Breast epithelium (tissue), 4 donors: ENCODE results near the gene CPT1C. TPM values are rescaled to one million over a fixed set of nuclear protein-coding genes. Genes with fewer than 3 reads are reported as not detected.

Experiments used
- DNase-seq, 2 donors: peaks; one replicate each; pipeline ENCODE4 v3.0.0-alpha.2; 2019; ENCODE audit warnings: low spot score in 2 of 2
- H3K27ac ChIP-seq, 2 donors: fragments of 200-600 bp; sonication (generic) in 1 of 2; one replicate each; pipeline ENCODE4 v1.5.1; 2016 to 2019; ENCODE audit warnings: mild to moderate bottlenecking in 1 of 2
- H3K27me3 ChIP-seq, 2 donors: fragments of 200-600 bp; sonication (generic) in 1 of 2; one replicate each; pipeline versions ENCODE4 v1.5.1 to v1.6.0; 2017 to 2019; ENCODE audit warnings: control low read depth in 1 of 2, mild to moderate bottlenecking in 1 of 2
- H3K36me3 ChIP-seq: fragments of 200-600 bp; one replicate; pipeline ENCODE4 v1.5.1; 2019
- H3K4me1 ChIP-seq, 2 donors: fragments of 200-600 bp; sonication (generic); one replicate each; pipeline ENCODE4 v1.5.1; 2016 to 2019; ENCODE audit warnings: control low read depth in 1 of 2
- H3K4me3 ChIP-seq, 3 donors: fragments of 200-600 bp; sonication (generic); 1 replicate in 2 of 3; 2 replicates in 1 of 3; pipeline ENCODE4 v1.5.1; 2016 to 2019; ENCODE audit warnings: mild to moderate bottlenecking in 3 of 3, moderate library complexity in 2 of 3
- H3K9me3 ChIP-seq, 2 donors: fragments of 200-600 bp; sonication (generic) in 1 of 2; one replicate each; pipeline ENCODE4 v1.5.1; 2016 to 2019; ENCODE audit warnings: control low read depth in 1 of 2
- POLR2A ChIP-seq: fragments of 450-650 bp; IDR thresholded peaks from one replicate; pipeline ENCODE4 v1.6.1; 2016; ENCODE audit warnings: antibody characterized with exemption, mild to moderate bottlenecking, moderate library complexity
- POLR2AphosphoS5 ChIP-seq, 3 donors: sonication (generic); formaldehyde crosslinking; IDR thresholded peaks; one replicate each; pipeline ENCODE4 v1.6.1; 2017; ENCODE audit warnings: antibody characterized with exemption in 3 of 3
- intact Hi-C: fragments of 100-400 bp; cut with DNase I; formaldehyde crosslinking; loops from one replicate; pipeline ENCODE4 v1.15.1; 2023; ENCODE audit warnings: low total_unique reads
- total RNA-seq, 3 donors: library from RNA; depleted of rRNA; stranded (reverse); fragments of >200 nt; gene quantifications; one replicate each; pipeline ENCODE4 v1.1.0, GENCODE V29; 2016
- TF ChIP-seq, protein P1 (sequence below), 3 donors: fragments of 450-650 bp; IDR thresholded peaks; one replicate each; pipeline ENCODE4 v1.5.1; 2016 to 2017; ENCODE audit warnings: antibody characterized with exemption in 3 of 3, mild to moderate bottlenecking in 3 of 3, moderate library complexity in 3 of 3

Gene CPT1C
- total RNA-seq, 3 donors from 2014 or later: 0.80 to 14.4 (median 2.8) TPM

DNA sequence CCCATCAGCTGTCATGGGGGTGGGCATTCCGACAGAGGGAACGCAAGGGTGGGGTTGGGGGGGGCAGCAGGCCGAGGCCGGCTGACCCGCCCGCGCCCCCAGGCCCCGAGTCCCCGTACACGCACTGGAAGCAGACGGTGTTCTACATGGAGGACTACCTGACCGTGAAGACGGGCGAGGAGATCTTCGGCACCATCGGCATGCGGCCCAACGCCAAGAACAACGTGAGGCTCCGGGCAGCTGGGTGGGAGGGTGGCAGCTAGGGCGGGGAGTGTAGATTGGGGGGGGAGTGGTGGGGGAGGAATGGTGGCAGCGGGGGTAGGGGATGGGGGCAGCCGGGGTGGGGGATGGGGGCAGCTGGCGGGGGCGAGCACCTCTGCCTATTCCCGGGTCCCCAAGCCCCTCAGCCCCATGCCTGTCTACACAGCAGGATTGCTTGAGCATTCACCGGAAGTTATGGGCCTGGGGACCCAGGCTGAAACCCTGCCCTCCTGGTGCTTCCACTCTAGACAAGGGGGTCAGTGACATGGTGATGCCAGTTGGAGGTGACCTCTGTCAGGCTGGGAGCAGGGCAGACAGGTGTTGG lies 4.3 kb upstream of the CPT1C start:
- H3K4me3 ChIP-seq: no peak overlapping the region

DNA sequence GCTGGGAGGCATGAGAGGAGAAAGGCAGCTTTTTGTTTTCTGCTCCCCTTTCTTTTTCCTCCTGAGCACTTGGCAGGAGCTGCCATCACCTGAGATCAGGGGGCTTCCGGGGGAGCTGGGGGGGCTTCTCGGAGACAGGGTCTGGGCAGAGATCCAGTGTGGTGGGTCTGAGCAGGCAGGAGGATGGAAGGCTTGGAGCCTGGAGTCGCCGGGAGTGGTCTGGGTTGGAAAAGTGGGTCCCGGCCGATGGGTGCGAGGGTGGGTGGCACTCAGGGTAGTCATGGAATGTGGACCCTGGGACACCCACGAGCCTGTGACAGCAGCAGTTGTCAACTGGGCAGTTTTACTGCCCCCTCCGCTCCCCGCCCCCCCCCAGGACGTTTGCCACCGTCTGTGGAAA lies 3.8 kb upstream of the CPT1C start:
- Histone ChIP-seq H3K4me3 (no peak overlapping the region), H3K27ac (peak overlapping the region in 1 of 2 donors; percentile 12), H3K9me3 (no peaks in the 10 kb centered on the region), H3K36me3 (no peaks in the 10 kb centered on the region), H3K27me3 (no peaks in the 10 kb centered on the region), H3K4me1 (peaks cover 0 to 6% of the 10 kb centered on the region in 2 donors)
- intact Hi-C loops: no loop called here
- TF ChIP-seq, protein P1, sequence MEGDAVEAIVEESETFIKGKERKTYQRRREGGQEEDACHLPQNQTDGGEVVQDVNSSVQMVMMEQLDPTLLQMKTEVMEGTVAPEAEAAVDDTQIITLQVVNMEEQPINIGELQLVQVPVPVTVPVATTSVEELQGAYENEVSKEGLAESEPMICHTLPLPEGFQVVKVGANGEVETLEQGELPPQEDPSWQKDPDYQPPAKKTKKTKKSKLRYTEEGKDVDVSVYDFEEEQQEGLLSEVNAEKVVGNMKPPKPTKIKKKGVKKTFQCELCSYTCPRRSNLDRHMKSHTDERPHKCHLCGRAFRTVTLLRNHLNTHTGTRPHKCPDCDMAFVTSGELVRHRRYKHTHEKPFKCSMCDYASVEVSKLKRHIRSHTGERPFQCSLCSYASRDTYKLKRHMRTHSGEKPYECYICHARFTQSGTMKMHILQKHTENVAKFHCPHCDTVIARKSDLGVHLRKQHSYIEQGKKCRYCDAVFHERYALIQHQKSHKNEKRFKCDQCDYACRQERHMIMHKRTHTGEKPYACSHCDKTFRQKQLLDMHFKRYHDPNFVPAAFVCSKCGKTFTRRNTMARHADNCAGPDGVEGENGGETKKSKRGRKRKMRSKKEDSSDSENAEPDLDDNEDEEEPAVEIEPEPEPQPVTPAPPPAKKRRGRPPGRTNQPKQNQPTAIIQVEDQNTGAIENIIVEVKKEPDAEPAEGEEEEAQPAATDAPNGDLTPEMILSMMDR (IDR thresholded peaks at IDR 0.05): no peak
- TF ChIP-seq POLR2AphosphoS5 (IDR thresholded peaks at IDR 0.05) (no peak), POLR2A (no peak)
- no peak for DNase-seq

More for the DNA sequence above, 4.3 kb upstream of the CPT1C start:
- intact Hi-C loops: no loop called here
- H3K27me3 ChIP-seq: no peaks in the 10 kb centered on the region
- H3K36me3 ChIP-seq: no peaks in the 10 kb centered on the region
- no peak for DNase-seq
- H3K4me1 ChIP-seq: peaks cover 0 to 6% of the 10 kb centered on the region in 2 donors
- no peak overlapping the region for H3K27ac ChIP-seq
- no peaks in the 10 kb centered on the region for H3K9me3 ChIP-seq
- TF ChIP-seq, protein P1 (IDR thresholded peaks at IDR 0.05): no peak
- TF ChIP-seq POLR2AphosphoS5 (IDR thresholded peaks at IDR 0.05) (no peak), POLR2A (no peak)

DNA sequence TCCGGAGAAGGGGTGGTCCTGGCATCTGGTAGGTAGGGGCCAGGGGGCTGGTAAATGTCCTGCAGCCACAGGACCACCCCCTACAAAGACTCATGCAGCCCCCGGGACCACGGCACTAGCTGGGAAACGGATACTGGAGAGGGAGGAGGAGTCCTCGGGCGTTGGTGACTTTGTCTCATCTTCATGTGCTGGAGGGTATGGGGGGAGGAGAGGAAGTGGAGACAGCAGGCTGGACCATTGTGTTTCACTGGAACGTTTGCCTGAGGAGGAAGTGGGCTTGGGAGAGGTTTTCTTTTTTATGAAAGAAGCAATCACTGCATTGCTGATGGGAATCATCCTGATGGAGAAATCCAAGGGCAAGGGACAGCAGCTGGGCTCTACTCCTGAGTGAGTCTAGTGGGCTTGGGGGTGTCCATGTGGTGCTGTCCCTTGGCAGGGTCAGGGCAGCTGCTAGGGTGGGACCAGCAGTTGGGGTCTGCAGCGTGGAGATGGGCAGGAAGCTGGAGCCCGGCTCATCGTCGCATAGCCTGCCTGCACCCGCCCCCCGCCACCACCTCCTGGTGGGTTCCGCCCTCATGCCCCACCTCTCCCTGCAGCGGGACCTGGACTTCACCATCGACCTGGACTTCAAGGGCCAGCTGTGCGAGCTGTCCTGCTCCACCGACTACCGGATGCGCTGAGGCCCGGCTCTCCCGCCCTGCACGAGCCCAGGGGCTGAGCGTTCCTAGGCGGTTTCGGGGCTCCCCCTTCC lies 3.2 kb upstream of the CPT1C start:
- H3K4me3 ChIP-seq: peak overlapping the region in 1 of 3 donors; percentile 4
- peaks cover 0 to 6% of the 10 kb centered on the region in 2 donors for H3K4me1 ChIP-seq
- DNase-seq: no peak
- TF ChIP-seq POLR2A (no peak), POLR2AphosphoS5 (IDR thresholded peaks at IDR 0.05) (no peak)
- TF ChIP-seq, protein P1 (IDR thresholded peaks at IDR 0.05): no peak
- intact Hi-C loops: no loop called here
- peak overlapping the region in 1 of 2 donors; percentile 20 for H3K27ac ChIP-seq
- no peaks in the 10 kb centered on the region for H3K27me3 ChIP-seq
- H3K36me3 ChIP-seq: no peaks in the 10 kb centered on the region
- H3K9me3 ChIP-seq: no peaks in the 10 kb centered on the region

DNA sequence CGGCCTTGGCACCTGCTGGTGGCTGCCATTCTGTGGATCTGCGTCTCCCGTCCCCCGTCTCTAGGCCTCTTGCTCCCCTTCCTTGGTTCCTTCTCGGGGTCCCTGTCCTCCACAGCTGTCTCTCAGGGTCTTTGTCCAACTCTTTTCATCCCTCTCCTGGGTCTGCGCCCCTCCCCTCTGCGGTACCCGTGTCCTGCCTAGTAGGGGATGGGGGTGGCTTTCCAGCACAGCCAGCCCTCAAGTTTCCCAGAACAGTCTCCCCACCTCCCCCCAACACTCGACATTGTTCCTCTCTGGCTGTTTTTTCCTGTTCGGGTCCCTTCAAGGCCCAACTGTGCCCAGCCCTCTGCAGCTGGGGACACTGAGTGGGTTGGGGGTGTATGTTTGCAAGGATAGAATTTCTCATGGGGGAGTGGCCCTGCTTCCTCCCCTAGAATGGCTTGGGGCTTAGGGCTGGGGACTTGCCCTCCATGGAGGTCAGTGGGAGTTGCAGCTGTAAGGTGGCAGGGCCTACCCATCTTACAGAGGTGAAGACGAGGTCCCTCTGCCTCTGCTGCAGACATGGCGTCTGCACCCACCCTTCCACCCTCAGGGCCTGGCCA lies 2.3 kb upstream of the CPT1C start:
- Histone ChIP-seq H3K9me3 (no peaks in the 10 kb centered on the region), H3K4me3 (peak overlapping the region in 2 of 3 donors; percentile 46 to 58), H3K27me3 (no peaks in the 10 kb centered on the region), H3K27ac (peak overlapping the region in 1 of 2 donors; percentile 20), H3K4me1 (peaks cover 0 to 6% of the 10 kb centered on the region in 2 donors), H3K36me3 (no peaks in the 10 kb centered on the region)
- DNase-seq: no peak
- intact Hi-C loops: no loop called here
- TF ChIP-seq POLR2AphosphoS5 (IDR thresholded peaks at IDR 0.05) (no peak), POLR2A (no peak)
- TF ChIP-seq, protein P1 (IDR thresholded peaks at IDR 0.05): no peak
